GM23338 (cell line): ENCODE measurements around the gene POU2F3. TPM values are rescaled to one million over a fixed set of nuclear protein-coding genes. Genes with fewer than 3 reads are reported as not detected.

ENCODE experiments used
- ATAC-seq: fragments of 200-7000 bp; cut with Tn5 transposase; 3 replicates; pipeline ENCODE4 v1.9.1; 2020
- DNase-seq: peaks from one replicate; pipeline ENCODE4 v3.0.0-alpha.2; 2015; ENCODE audit warnings: low spot score
- H2AFZ ChIP-seq: fragments of 200-600 bp; sonication (generic); 2 replicates; pipeline ENCODE4 v1.8.0; 2016; ENCODE audit warnings: antibody characterized with exemption, mild to moderate bottlenecking, moderate library complexity
- H3F3A ChIP-seq: fragments of 200-600 bp; sonication (generic); replicated peaks from 2 replicates; pipeline ENCODE4 v1.8.0; 2017; ENCODE audit warnings: antibody characterized with exemption, mixed run types, low read depth
- H3K27ac ChIP-seq: fragments of 200-600 bp; sonication (generic); 2 replicates; pipeline ENCODE4 v1.6.1; 2016; ENCODE audit warnings: low read depth
- H3K27me3 ChIP-seq: fragments of 200-600 bp; sonication (generic); 2 replicates; pipeline ENCODE4 v1.8.0; 2016; ENCODE audit warnings: mild to moderate bottlenecking, mixed run types, moderate library complexity; ENCODE audit not compliant: insufficient read depth
- H3K36me3 ChIP-seq: fragments of 200-600 bp; sonication (generic); 2 replicates; pipeline ENCODE4 v1.8.0; 2016; ENCODE audit warnings: mild to moderate bottlenecking; ENCODE audit not compliant: insufficient read depth
- H3K4me1 ChIP-seq: fragments of 200-600 bp; sonication (generic); 2 replicates; pipeline ENCODE4 v1.8.0; 2016; ENCODE audit warnings: mild to moderate bottlenecking, moderate library complexity; ENCODE audit not compliant: insufficient read depth
- H3K4me2 ChIP-seq: fragments of 200-600 bp; sonication (generic); 2 replicates; pipeline ENCODE4 v1.7.1; 2017; ENCODE audit warnings: mixed run types
- H3K4me3 ChIP-seq: fragments of 200-600 bp; sonication (generic); 2 replicates; pipeline ENCODE4 v1.6.1; 2016; ENCODE audit warnings: mixed run types
- H3K79me2 ChIP-seq: fragments of 200-600 bp; sonication (generic); replicated peaks from 2 replicates; pipeline ENCODE4 v1.8.0; 2017; ENCODE audit warnings: mild to moderate bottlenecking; ENCODE audit not compliant: insufficient read depth
- H3K9me2 ChIP-seq: fragments of 200-600 bp; sonication (generic); 2 replicates; pipeline ENCODE4 v1.8.0; 2017; ENCODE audit not compliant: insufficient read depth
- H4K20me1 ChIP-seq: fragments of 200-600 bp; sonication (generic); replicated peaks from 2 replicates; pipeline ENCODE4 v1.8.0; 2017; ENCODE audit warnings: mild to moderate bottlenecking; ENCODE audit not compliant: insufficient read depth
- H3K27ac Mint-ChIP-seq: 2 replicates; pipeline ENCODE4 v1.8.0; 2020; ENCODE audit warnings: inconsistent platforms, mild to moderate bottlenecking, moderate library complexity, mixed read lengths
- H3K27me3 Mint-ChIP-seq: 3 replicates; pipeline ENCODE4 v1.8.0; 2022; ENCODE audit warnings: low read depth, mild to moderate bottlenecking, moderate library complexity, mixed read lengths, inconsistent platforms; ENCODE audit not compliant: insufficient read depth, poor library complexity
- H3K36me3 Mint-ChIP-seq: 3 replicates; pipeline ENCODE4 v1.8.0; 2021; ENCODE audit warnings: low read depth, mild to moderate bottlenecking, inconsistent platforms, moderate library complexity, mixed read lengths
- H3K4me1 Mint-ChIP-seq: 3 replicates; pipeline ENCODE4 v1.8.0; 2020; ENCODE audit warnings: mild to moderate bottlenecking, inconsistent platforms, mixed read lengths
- H3K4me3 Mint-ChIP-seq: 3 replicates; pipeline ENCODE4 v1.8.0; 2021; ENCODE audit warnings: moderate library complexity, mild to moderate bottlenecking, inconsistent platforms, mixed read lengths
- H3K9me3 Mint-ChIP-seq: 3 replicates; pipeline ENCODE4 v1.8.0; 2020; ENCODE audit warnings: moderate library complexity, mild to moderate bottlenecking, inconsistent platforms, mixed read lengths
- CREB1 ChIP-seq: fragments of 250-450 bp; sonication (Bioruptor Pico); IDR thresholded peaks from 2 replicates; pipeline ENCODE4 v1.5.0; 2020; ENCODE audit warnings: low read depth, mild to moderate bottlenecking, moderate library complexity
- ETS1 ChIP-seq: IDR thresholded peaks from 2 replicates; pipeline ENCODE4 v1.6.1; 2016; ENCODE audit warnings: antibody characterized with exemption
- EZH2 ChIP-seq: fragments of 200-600 bp; sonication (generic); IDR thresholded peaks from one replicate; pipeline ENCODE4 v1.8.0; 2017; ENCODE audit warnings: antibody characterized with exemption, mild to moderate bottlenecking, low read depth; ENCODE audit not compliant: unreplicated experiment
- EZH2phosphoT487 ChIP-seq: fragments of 200-600 bp; sonication (generic); IDR thresholded peaks from one replicate; pipeline ENCODE4 v1.8.1; 2018; ENCODE audit warnings: antibody characterized with exemption; ENCODE audit not compliant: unreplicated experiment
- NANOG ChIP-seq: IDR thresholded peaks from 2 replicates; pipeline ENCODE4 v1.6.1; 2016; ENCODE audit warnings: antibody characterized with exemption, borderline replicate concordance
- POLR2AphosphoS5 ChIP-seq: IDR thresholded peaks from 2 replicates; pipeline ENCODE4 v1.6.1; 2016; ENCODE audit warnings: antibody characterized with exemption, low read depth
- REST ChIP-seq: IDR thresholded peaks from one replicate; pipeline ENCODE4 v1.6.1; 2018; ENCODE audit warnings: antibody characterized with exemption; ENCODE audit not compliant: unreplicated experiment
- STAT1 ChIP-seq: IDR thresholded peaks from one replicate; pipeline ENCODE4 v1.6.1; 2016; ENCODE audit warnings: antibody characterized with exemption; ENCODE audit not compliant: unreplicated experiment
- ZNF114 ChIP-seq: fragments of 250-450 bp; sonication (Bioruptor Pico); IDR thresholded peaks from 2 replicates; pipeline ENCODE4 v1.5.0; 2020; ENCODE audit warnings: mild to moderate bottlenecking, moderate library complexity
- ZNF331 ChIP-seq: fragments of 250-450 bp; sonication (Bioruptor Pico); IDR thresholded peaks from 2 replicates; pipeline ENCODE4 v1.5.0; 2020; ENCODE audit warnings: low read depth, mild to moderate bottlenecking, moderate library complexity
- ZNF462 ChIP-seq: fragments of 250-450 bp; sonication (Bioruptor Pico); IDR thresholded peaks from 2 replicates; pipeline ENCODE4 v1.5.0; 2020; ENCODE audit warnings: mild to moderate bottlenecking, moderate library complexity
- polyA plus RNA-seq: library from polyadenylated mRNA; unstranded; fragments of >200 nt; fragmentation: Nextera tagmentation; extraction: Ambion mirVana; gene quantifications from 2 replicates; pipeline ENCODE4 v1.2.1, GENCODE V29; 2016
- total RNA-seq: library from RNA; depleted of rRNA; stranded (reverse); fragments of >200 nt; shearing (Covaris generic); gene quantifications from 2 replicates; pipeline ENCODE4 v1.2.3, GENCODE V29; 2014
- TF ChIP-seq, protein P1 (sequence below), 2 experiments: fragments of 200-600 bp in 1 of 2; sonication (generic) in 1 of 2; conservative IDR thresholded peaks; 2 replicates each; pipeline versions ENCODE4 v1.5.1 to v1.6.1; 2016 to 2017; ENCODE audit warnings: antibody characterized with exemption in 2 of 2, low read depth in 2 of 2, mild to moderate bottlenecking in 2 of 2, moderate library complexity in 1 of 2

POU2F3 gene
- total and polyA plus RNA-seq, 2 experiments from 2014 or later = 0.45 to 0.79 TPM

GRCh38 chr11:120268686-120269085 is 28.7 kb downstream of the POU2F3 start:
- H3F3A ChIP-seq = no peaks in the 10 kb centered on the region
- H3K4me3 ChIP-seq = no peak overlapping the region
- Mint-ChIP-seq H3K27me3 (peaks cover 12% of the 10 kb centered on the region), H3K4me3 (no peak overlapping the region), H3K36me3 (no peaks in the 10 kb centered on the region), H3K4me1 (peaks cover 16% of the 10 kb centered on the region), H3K27ac (no peak overlapping the region), H3K9me3 (no peaks in the 10 kb centered on the region)
- no peak for DNase-seq
- H3K4me2 ChIP-seq = no peak overlapping the region
- no peaks in the 10 kb centered on the region for H3K27me3 ChIP-seq
- H3K79me2 ChIP-seq = no peaks in the 10 kb centered on the region
- H3K27ac ChIP-seq = no peak overlapping the region
- no peak overlapping the region for H2AFZ ChIP-seq
- H4K20me1 ChIP-seq = no peaks in the 10 kb centered on the region
- no peaks in the 10 kb centered on the region for H3K36me3 ChIP-seq
- H3K9me2 ChIP-seq = 0 out of 2 replicates have a peak, but pooled peaks cover 7% of the 10 kb centered on the region
- no peak for ATAC-seq
- TF ChIP-seq, protein P1, sequence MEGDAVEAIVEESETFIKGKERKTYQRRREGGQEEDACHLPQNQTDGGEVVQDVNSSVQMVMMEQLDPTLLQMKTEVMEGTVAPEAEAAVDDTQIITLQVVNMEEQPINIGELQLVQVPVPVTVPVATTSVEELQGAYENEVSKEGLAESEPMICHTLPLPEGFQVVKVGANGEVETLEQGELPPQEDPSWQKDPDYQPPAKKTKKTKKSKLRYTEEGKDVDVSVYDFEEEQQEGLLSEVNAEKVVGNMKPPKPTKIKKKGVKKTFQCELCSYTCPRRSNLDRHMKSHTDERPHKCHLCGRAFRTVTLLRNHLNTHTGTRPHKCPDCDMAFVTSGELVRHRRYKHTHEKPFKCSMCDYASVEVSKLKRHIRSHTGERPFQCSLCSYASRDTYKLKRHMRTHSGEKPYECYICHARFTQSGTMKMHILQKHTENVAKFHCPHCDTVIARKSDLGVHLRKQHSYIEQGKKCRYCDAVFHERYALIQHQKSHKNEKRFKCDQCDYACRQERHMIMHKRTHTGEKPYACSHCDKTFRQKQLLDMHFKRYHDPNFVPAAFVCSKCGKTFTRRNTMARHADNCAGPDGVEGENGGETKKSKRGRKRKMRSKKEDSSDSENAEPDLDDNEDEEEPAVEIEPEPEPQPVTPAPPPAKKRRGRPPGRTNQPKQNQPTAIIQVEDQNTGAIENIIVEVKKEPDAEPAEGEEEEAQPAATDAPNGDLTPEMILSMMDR (conservative IDR thresholded peaks at IDR 0.05; ENCODE audit: low read depth in 2 of 2) = no peak
- TF ChIP-seq ZNF462 = no peak
- TF ChIP-seq POLR2AphosphoS5 = no peak
- TF ChIP-seq EZH2 = no peak
- TF ChIP-seq EZH2phosphoT487 = no peak
- no peak for TF ChIP-seq STAT1
- no peak for TF ChIP-seq ZNF114 (CRISPR knock-in tag)
- no peak for TF ChIP-seq NANOG
- no peak for TF ChIP-seq ETS1
- no peak for TF ChIP-seq REST
- no peak for TF ChIP-seq CREB1 (CRISPR knock-in tag)
- TF ChIP-seq ZNF331 (CRISPR knock-in tag) = no peak
- H3K4me1 ChIP-seq = no peaks in the 10 kb centered on the region
